Right lobe of liver (tissue), 6 donors: ENCODE data around the gene GOLIM4. TPM values are rescaled to one million over a fixed set of nuclear protein-coding genes. Genes with fewer than 3 reads are reported as not detected.

Experiments used
- ATAC-seq, 4 donors: fragments of 200-7000 bp; cut with Tn5 transposase; one replicate each; pipeline ENCODE4 v1.9.1; 2020; ENCODE audit warnings: mild to moderate bottlenecking in 4 of 4, moderate library complexity in 4 of 4
- DNase-seq, 3 donors: peaks; one replicate each; pipeline ENCODE4 v3.0.0-alpha.2; 2020
- H3K27ac ChIP-seq, 3 donors: fragments of 200-600 bp; one replicate each; pipeline ENCODE4 v1.8.0; 2022
- H3K27me3 ChIP-seq, 2 donors: fragments of 200-600 bp; one replicate each; pipeline ENCODE4 v1.8.0; 2022
- H3K36me3 ChIP-seq, 4 donors: fragments of 200-600 bp; sonication (generic) in 1 of 4; one replicate each; pipeline versions ENCODE4 v1.5.1 to v1.8.0; 2017 to 2022; ENCODE audit warnings: control low read depth in 1 of 4
- H3K4me1 ChIP-seq, 4 donors: fragments of 200-600 bp; sonication (generic) in 1 of 4; one replicate each; pipeline versions ENCODE4 v1.5.1 to v1.8.0; 2017 to 2022; ENCODE audit warnings: control low read depth in 1 of 4
- H3K4me3 ChIP-seq, 3 donors: fragments of 200-600 bp; one replicate each; pipeline ENCODE4 v1.8.0; 2022
- H3K9me3 ChIP-seq, 4 donors: fragments of 200-600 bp; sonication (generic) in 1 of 4; one replicate each; pipeline versions ENCODE4 v1.5.1 to v1.8.0; 2017 to 2022; ENCODE audit warnings: control low read depth in 1 of 4
- CTCF ChIP-seq, 4 donors: fragments of 200-600 bp in 3 of 4; fragments of 450-650 bp in 1 of 4; IDR thresholded peaks; one replicate each; pipeline versions ENCODE4 v1.5.1 to v1.8.0; 2016 to 2022; ENCODE audit warnings: antibody characterized with exemption in 4 of 4, mild to moderate bottlenecking in 2 of 4
- POLR2A ChIP-seq: fragments of 450-650 bp; IDR thresholded peaks from one replicate; pipeline ENCODE4 v1.6.1; 2017; ENCODE audit warnings: antibody characterized with exemption, mild to moderate bottlenecking
- WGBS: methylation state at CpG from one replicate; pipeline ENCODE4 v1.1.6; 2018; ENCODE audit warnings: low coverage, low lambda C conversion rate; ENCODE audit not compliant: insufficient coverage; ENCODE audit errors: missing lambda C conversion rate; 5-methylcytosine and 5-hydroxymethylcytosine counted together
- intact Hi-C, 2 donors: fragments of 100-400 bp; cut with DNase I; formaldehyde crosslinking; loops; one replicate each; pipeline versions ENCODE4 v1.11.2 to v1.14.1; 2022
- total RNA-seq, 6 experiments: library from RNA; depleted of rRNA in 2 of 6; stranded (reverse); fragments of >200 nt in 2 of 6; fragmentation: NEBNext Ultra II Directional in 3 of 6; extraction: Animal tissue kit (Norgen Biotek cat#: 25700) in 3 of 6; gene quantifications; one replicate each; pipeline versions ENCODE4 v1.1.0 to v1.2.4, GENCODE V29; 2016 to 2023
- donor health status: DM: no; HTN: yes; CAD: no.
- donor health status: DM: no; HTN: no; CAD: no.
- donor health status: DM: no; HTN: no; CAD: no.
- donor health status: DM: no; HTN: yes; CAD: no.
- donor health status: DM: no; HTN: yes; CAD: no.

GOLIM4 gene
- total RNA-seq, 6 experiments from 2014 or later, result 33.3 to 44.9 (median 36.6) TPM

GRCh38 chr3:168088106-168088720, 7.5 kb downstream of the GOLIM4 start:
- DNase-seq (peak in 2 of 3 donors; percentile 16 to 52), ATAC-seq (peak; percentile 70 to 77 (median 72))
- no peaks in the 10 kb centered on the region for H3K9me3 ChIP-seq
- peaks cover 0 to 53% (median 18%) of the 10 kb centered on the region in 4 donors for H3K4me1 ChIP-seq
- intact Hi-C loops, result no loop called here
- no peaks in the 10 kb centered on the region for H3K36me3 ChIP-seq
- H3K27me3 ChIP-seq, result no peaks in the 10 kb centered on the region
- peak overlapping the region in 1 of 3 donors; percentile 0 for H3K4me3 ChIP-seq
- H3K27ac ChIP-seq, result peak overlapping the region in 1 of 3 donors; percentile 45
- TF ChIP-seq POLR2A (no peak), CTCF (IDR thresholded peaks at IDR 0.05) (peak; percentile 19 to 46 (median 38))
- WGBS, result 23% methylated on average over 3 of the region's 3 CpGs

- peaks cover 0 to 47% (median 14%) of the 10 kb centered on the region in 4 donors for H3K4me1 ChIP-seq
- DNase-seq (no peak), ATAC-seq (no peak)
- TF ChIP-seq POLR2A (no peak), CTCF (IDR thresholded peaks at IDR 0.05) (no peak)
- no peaks in the 10 kb centered on the region for H3K27me3 ChIP-seq
- no peaks in the 10 kb centered on the region for H3K9me3 ChIP-seq
- intact Hi-C loops, result no loop called here
- WGBS, result 85% methylated on average over 2 of the region's 2 CpGs
- no peak overlapping the region for H3K27ac ChIP-seq
- no peaks in the 10 kb centered on the region for H3K36me3 ChIP-seq
- no peak overlapping the region for H3K4me3 ChIP-seq
These were observed 8.2 kb downstream of the GOLIM4 start for GRCh38 chr3:168087539-168087938.

DNA sequence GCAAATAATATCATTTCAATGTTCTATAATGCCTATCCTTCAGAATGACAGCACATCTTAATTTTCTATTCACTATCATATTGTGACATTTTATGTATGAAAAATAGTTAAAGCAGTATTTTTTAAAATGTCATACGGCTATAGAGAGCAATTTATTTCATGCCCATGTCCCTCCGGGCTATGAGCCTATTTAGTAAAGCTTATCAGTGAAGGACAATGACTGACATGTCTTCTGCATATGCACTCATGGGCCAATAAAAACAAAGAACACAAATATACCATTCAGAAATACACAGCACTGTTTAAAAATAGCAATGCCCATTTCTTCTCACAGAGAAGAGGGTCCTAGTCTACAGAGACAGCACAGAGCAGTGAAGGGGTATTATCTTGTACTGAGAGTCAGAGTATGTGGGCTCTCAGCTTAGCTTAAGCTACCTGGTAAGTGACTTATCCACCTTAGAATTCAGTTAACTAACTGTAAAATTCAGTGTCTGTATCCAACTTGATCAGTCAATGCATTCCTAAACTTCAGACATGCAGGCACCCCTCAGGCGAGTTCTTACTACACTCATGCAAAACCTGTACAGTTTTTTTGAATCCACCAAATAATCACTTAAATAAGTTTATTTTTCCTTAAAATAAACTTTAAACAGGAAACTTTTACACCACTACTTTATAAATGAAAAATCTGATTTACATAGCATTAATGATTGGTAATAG, 9.0 kb downstream of the GOLIM4 start:
- no peak for TF ChIP-seq POLR2A
- TF ChIP-seq CTCF (IDR thresholded peaks at IDR 0.05), result no peak
- Histone ChIP-seq H3K27ac (no peak overlapping the region), H3K4me1 (peaks cover 0 to 38% (median 14%) of the 10 kb centered on the region in 4 donors), H3K36me3 (no peaks in the 10 kb centered on the region), H3K9me3 (no peaks in the 10 kb centered on the region), H3K27me3 (no peaks in the 10 kb centered on the region), H3K4me3 (no peak overlapping the region)
- ATAC-seq, result no peak
- DNase-seq, result no peak
- intact Hi-C loops, result no loop called here
- WGBS, result 63% methylated on average over 3 of the region's 3 CpGs

DNA sequence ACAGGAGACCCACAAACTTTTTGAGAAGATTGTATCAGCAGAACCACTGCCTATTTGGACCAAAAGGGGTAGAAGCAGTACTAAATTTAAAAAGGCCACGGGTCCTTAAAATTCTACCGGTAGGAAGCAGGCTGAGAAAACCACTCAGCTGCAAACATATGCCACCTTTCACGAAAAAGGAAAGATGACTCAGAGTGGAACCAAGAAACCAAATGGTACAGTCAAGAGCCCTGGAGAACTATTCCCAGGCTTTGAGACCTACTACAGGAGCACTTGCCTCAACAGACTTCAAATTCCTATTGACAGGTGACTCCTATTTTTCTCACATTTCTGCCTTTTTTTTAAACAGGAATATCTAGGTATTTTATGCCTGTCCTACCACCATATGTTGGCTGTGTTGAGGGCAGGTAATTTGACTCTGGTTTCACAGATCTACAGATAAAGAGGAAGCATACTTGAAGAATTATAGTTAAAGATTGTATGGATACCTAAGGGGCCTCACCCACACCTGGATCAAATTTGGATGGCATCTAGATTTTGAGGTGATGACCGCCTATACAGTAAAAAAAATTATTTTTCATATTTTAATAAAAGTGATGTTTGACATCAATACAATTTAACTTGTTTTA, 10.1 kb downstream of the GOLIM4 start:
- DNase-seq, result no peak
- Histone ChIP-seq H3K9me3 (no peaks in the 10 kb centered on the region), H3K4me3 (no peak overlapping the region), H3K27me3 (no peaks in the 10 kb centered on the region), H3K27ac (no peak overlapping the region), H3K36me3 (no peaks in the 10 kb centered on the region), H3K4me1 (peaks cover 0 to 31% (median 11%) of the 10 kb centered on the region in 4 donors)
- no peak for ATAC-seq
- 64% methylated on average over 3 of the region's 4 CpGs for WGBS
- TF ChIP-seq CTCF (IDR thresholded peaks at IDR 0.05) (no peak), POLR2A (no peak)
- intact Hi-C loops, result no loop called here
